Activated naive CD8-positive, alpha-beta T cell treated with anti-CD3 and anti-CD28 coated beads, Interleukin-2, amount 50 U/mL, for 24 hours (primary cell): Measurements from ENCODE around the gene IL17REL.

ENCODE experiments used
- ATAC-seq: fragments of 150-1000 bp; cut with Tn5 transposase; one replicate; pipeline ENCODE4 v1.10.0; 2021
- DNase-seq: peaks from one replicate; pipeline ENCODE4 v3.0.0; 2021
- H3K27ac Mint-ChIP-seq: one replicate; pipeline ENCODE4 v1.8.0; 2021; ENCODE audit warnings: mild to moderate bottlenecking, mixed read lengths
- H3K27me3 Mint-ChIP-seq: one replicate; pipeline ENCODE4 v1.8.0; 2021; ENCODE audit warnings: mixed read lengths
- H3K36me3 Mint-ChIP-seq: one replicate; pipeline ENCODE4 v1.8.0; 2021; ENCODE audit warnings: low read depth, mixed read lengths
- H3K4me1 Mint-ChIP-seq: one replicate; pipeline ENCODE4 v1.8.0; 2021; ENCODE audit warnings: mixed read lengths
- H3K4me3 Mint-ChIP-seq: one replicate; pipeline ENCODE4 v1.8.0; 2021; ENCODE audit warnings: mild to moderate bottlenecking, moderate library complexity, mixed read lengths
- H3K9me3 Mint-ChIP-seq: one replicate; pipeline ENCODE4 v1.8.0; 2021; ENCODE audit warnings: mixed read lengths

IL17REL gene

GRCh38 chr22:49977578-49977977 is 35.0 kb downstream of the IL17REL start:
- no peak overlapping the region for H3K27ac Mint-ChIP-seq

GRCh38 chr22:49976439-49977175 is 36.0 kb downstream of the IL17REL start:
- Mint-ChIP-seq H3K4me1 (peaks cover 47% of the 10 kb centered on the region), H3K9me3 (peaks cover 22% of the 10 kb centered on the region), H3K36me3 (peaks cover 41% of the 10 kb centered on the region), H3K4me3 (peak overlapping the region; percentile 1), H3K27ac (peak overlapping the region; percentile 96), H3K27me3 (no peaks in the 10 kb centered on the region)
- peak; percentile 62 for ATAC-seq
- DNase-seq = peak; percentile 61

More at GRCh38 chr22:49977578-49977977, 35.0 kb downstream of the IL17REL start:
- no peak for ATAC-seq
- H3K9me3 Mint-ChIP-seq = peaks cover 22% of the 10 kb centered on the region
- no peaks in the 10 kb centered on the region for H3K27me3 Mint-ChIP-seq
- no peak for DNase-seq
- H3K36me3 Mint-ChIP-seq = peaks cover 43% of the 10 kb centered on the region
- peaks cover 49% of the 10 kb centered on the region for H3K4me1 Mint-ChIP-seq
- H3K4me3 Mint-ChIP-seq = no peak overlapping the region

- peaks cover 36% of the 10 kb centered on the region for H3K36me3 Mint-ChIP-seq
- DNase-seq (peak; percentile 74), ATAC-seq (peak; percentile 68)
- peak overlapping the region; percentile 45 for H3K4me3 Mint-ChIP-seq
- H3K27ac Mint-ChIP-seq = peak overlapping the region; percentile 96
- H3K27me3 Mint-ChIP-seq = no peaks in the 10 kb centered on the region
- H3K4me1 Mint-ChIP-seq = peaks cover 43% of the 10 kb centered on the region
- H3K9me3 Mint-ChIP-seq = peaks cover 22% of the 10 kb centered on the region
Observed at GRCh38 chr22:49975543-49976389, 36.8 kb downstream of the IL17REL start.

GRCh38 chr22:49973018-49973961 is 39.3 kb downstream of the IL17REL start:
- H3K9me3 Mint-ChIP-seq = peaks cover 8% of the 10 kb centered on the region
- H3K27me3 Mint-ChIP-seq = no peaks in the 10 kb centered on the region
- no peak overlapping the region for H3K4me3 Mint-ChIP-seq
- H3K4me1 Mint-ChIP-seq = peaks cover 37% of the 10 kb centered on the region
- H3K27ac Mint-ChIP-seq = no peak overlapping the region
- ATAC-seq (no peak), DNase-seq (no peak)
- peaks cover 17% of the 10 kb centered on the region for H3K36me3 Mint-ChIP-seq

- Mint-ChIP-seq H3K4me1 (peaks cover 38% of the 10 kb centered on the region), H3K27me3 (no peaks in the 10 kb centered on the region), H3K36me3 (peaks cover 11% of the 10 kb centered on the region), H3K9me3 (peaks cover 7% of the 10 kb centered on the region), H3K4me3 (no peak overlapping the region), H3K27ac (no peak overlapping the region)
- ATAC-seq (no peak), DNase-seq (peak; percentile 41)
Observed at GRCh38 chr22:49972163-49973017, 40.2 kb downstream of the IL17REL start.

GRCh38 chr22:49971232-49972162 is 41.1 kb downstream of the IL17REL start:
- peak; percentile 83 for DNase-seq
- H3K27ac Mint-ChIP-seq = peak overlapping the region; percentile 83
- H3K4me1 Mint-ChIP-seq = peaks cover 40% of the 10 kb centered on the region
- ATAC-seq = peak; percentile 40
- no peaks in the 10 kb centered on the region for H3K27me3 Mint-ChIP-seq
- H3K9me3 Mint-ChIP-seq = peaks cover 2% of the 10 kb centered on the region
- H3K36me3 Mint-ChIP-seq = peaks cover 6% of the 10 kb centered on the region
- no peak overlapping the region for H3K4me3 Mint-ChIP-seq

- Mint-ChIP-seq H3K27me3 (no peaks in the 10 kb centered on the region), H3K36me3 (peaks cover 4% of the 10 kb centered on the region), H3K27ac (peak overlapping the region; percentile 83), H3K4me3 (no peak overlapping the region), H3K4me1 (peaks cover 38% of the 10 kb centered on the region), H3K9me3 (no peaks in the 10 kb centered on the region)
- ATAC-seq = peak; percentile 82
- peak; percentile 96 for DNase-seq
Observed at GRCh38 chr22:49970528-49971231, 41.9 kb downstream of the IL17REL start.

GRCh38 chr22:49969751-49970527 is 42.6 kb downstream of the IL17REL start:
- DNase-seq (no peak), ATAC-seq (peak; percentile 1)
- Mint-ChIP-seq H3K4me3 (no peak overlapping the region), H3K27ac (peak overlapping the region; percentile 83), H3K4me1 (peaks cover 36% of the 10 kb centered on the region), H3K36me3 (peaks cover 2% of the 10 kb centered on the region), H3K9me3 (no peaks in the 10 kb centered on the region), H3K27me3 (no peaks in the 10 kb centered on the region)

GRCh38 chr22:49968831-49969661 is 43.5 kb downstream of the IL17REL start:
- Mint-ChIP-seq H3K4me3 (peak overlapping the region; percentile 48), H3K27me3 (no peaks in the 10 kb centered on the region), H3K27ac (peak overlapping the region; percentile 22), H3K4me1 (peaks cover 45% of the 10 kb centered on the region), H3K9me3 (no peaks in the 10 kb centered on the region), H3K36me3 (peaks cover 9% of the 10 kb centered on the region)
- ATAC-seq = no peak
- DNase-seq = no peak

GRCh38 chr22:49968313-49968830 is 44.2 kb downstream of the IL17REL start:
- ATAC-seq (no peak), DNase-seq (no peak)
- Mint-ChIP-seq H3K4me1 (peaks cover 51% of the 10 kb centered on the region), H3K36me3 (peaks cover 16% of the 10 kb centered on the region), H3K4me3 (peak overlapping the region; percentile 48), H3K27ac (no peak overlapping the region), H3K27me3 (no peaks in the 10 kb centered on the region), H3K9me3 (no peaks in the 10 kb centered on the region)

- no peaks in the 10 kb centered on the region for H3K27me3 Mint-ChIP-seq
- peak overlapping the region; percentile 32 for H3K4me3 Mint-ChIP-seq
- DNase-seq (no peak), ATAC-seq (no peak)
- H3K36me3 Mint-ChIP-seq = peaks cover 22% of the 10 kb centered on the region
- H3K9me3 Mint-ChIP-seq = no peaks in the 10 kb centered on the region
- peaks cover 51% of the 10 kb centered on the region for H3K4me1 Mint-ChIP-seq
- H3K27ac Mint-ChIP-seq = peak overlapping the region; percentile 67
Observed at GRCh38 chr22:49967706-49968208, 44.8 kb downstream of the IL17REL start.
